Muscle of arm (tissue), 12 donors: ENCODE results near the gene PFKFB1. TPM values are rescaled to one million over a fixed set of nuclear protein-coding genes. Genes with fewer than 3 reads are reported as not detected.
"Not testable (repeated sequence)": the region's sequence is repeated elsewhere in the genome, so short reads cannot be mapped to it uniquely, and the experiment has no call there.

ENCODE experiments used
- DNase-seq: peaks from one replicate; pipeline ENCODE4 v3.0.0-alpha.2; 2013
- polyA plus RNA-seq, 12 donors: library from polyadenylated mRNA; unstranded; fragments of 120-200 nt; gene quantifications; one replicate each; pipeline ENCODE4 v1.2.1, GENCODE V29; 2013; ENCODE audit not compliant: insufficient read length in 12 of 12

PFKFB1 gene
- polyA plus RNA-seq, 12 donors = 0.27 to 1.5 (median 0.89) TPM; not detected in 2

- DNase-seq = no peak
Measured at GRCh38 chrX:54994668-54995351, 822 bp upstream of the PFKFB1 start.

- no peak for DNase-seq
Measured at GRCh38 chrX:54992911-54993622, 921 bp downstream of the PFKFB1 start.

GRCh38 chrX:54991706-54992105 lies 2.3 kb downstream of the PFKFB1 start:
- no peak for DNase-seq

DNA sequence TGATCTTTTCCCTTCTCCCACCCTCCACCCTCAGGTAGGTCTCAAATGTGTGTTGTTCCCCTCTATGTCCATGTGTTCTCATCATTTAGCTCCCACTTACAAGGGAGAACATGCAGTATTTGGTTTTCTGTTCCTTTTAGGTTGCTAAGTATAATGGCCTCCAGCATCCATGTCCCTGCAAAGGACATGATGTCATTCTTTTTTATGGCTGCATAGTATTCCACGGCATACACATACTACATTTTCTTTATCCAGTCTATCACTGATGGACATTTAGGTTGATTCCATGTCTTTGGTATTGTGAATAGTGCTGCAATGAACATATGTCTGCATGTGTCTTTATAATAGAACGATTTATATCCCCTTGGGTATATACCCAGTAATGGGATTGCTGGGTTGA lies 10.7 kb downstream of the PFKFB1 start:
- DNase-seq = not testable (repeated sequence)

GRCh38 chrX:54980334-54980733 lies 13.7 kb downstream of the PFKFB1 start:
- DNase-seq = no peak

GRCh38 chrX:54979432-54979831 lies 14.6 kb downstream of the PFKFB1 start:
- DNase-seq = no peak

DNA sequence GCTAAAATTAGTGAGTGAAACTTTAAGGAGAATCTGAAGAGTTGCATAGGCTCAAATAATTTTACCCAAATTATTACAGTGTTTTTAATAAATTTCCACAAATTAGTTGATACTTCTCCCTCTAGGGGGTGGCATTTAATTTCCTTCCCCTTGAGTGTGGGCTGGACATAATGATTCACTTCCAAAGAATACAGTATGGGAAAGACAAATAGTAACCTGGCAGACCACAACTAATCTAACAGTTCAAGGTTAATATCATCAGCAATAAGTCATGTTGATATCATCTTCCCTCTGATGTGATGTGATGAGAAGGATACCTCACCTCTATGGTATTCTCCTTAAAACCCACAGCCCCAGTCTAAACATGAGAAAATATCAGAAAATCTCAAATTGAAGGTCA lies 15.5 kb downstream of the PFKFB1 start:
- no peak for DNase-seq

DNA sequence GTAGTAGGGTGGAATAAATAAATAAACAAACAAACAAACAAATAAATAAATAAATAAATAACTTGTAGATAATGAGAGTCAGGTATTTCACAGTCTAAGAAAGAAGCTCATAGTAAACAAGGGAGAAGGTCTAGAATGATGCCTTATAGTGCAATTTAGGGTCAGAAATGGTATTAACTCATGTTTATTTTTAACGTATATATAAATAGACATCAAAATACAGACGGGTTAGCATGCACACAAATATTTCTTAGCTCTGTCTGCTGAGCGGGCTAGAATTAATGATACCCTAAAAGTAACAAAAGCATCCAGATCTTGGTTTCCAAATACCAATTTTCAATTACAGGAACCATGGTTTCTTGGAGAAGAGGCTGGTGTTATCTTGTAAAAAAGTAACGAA lies 16.6 kb downstream of the PFKFB1 start:
- DNase-seq = no peak

DNA sequence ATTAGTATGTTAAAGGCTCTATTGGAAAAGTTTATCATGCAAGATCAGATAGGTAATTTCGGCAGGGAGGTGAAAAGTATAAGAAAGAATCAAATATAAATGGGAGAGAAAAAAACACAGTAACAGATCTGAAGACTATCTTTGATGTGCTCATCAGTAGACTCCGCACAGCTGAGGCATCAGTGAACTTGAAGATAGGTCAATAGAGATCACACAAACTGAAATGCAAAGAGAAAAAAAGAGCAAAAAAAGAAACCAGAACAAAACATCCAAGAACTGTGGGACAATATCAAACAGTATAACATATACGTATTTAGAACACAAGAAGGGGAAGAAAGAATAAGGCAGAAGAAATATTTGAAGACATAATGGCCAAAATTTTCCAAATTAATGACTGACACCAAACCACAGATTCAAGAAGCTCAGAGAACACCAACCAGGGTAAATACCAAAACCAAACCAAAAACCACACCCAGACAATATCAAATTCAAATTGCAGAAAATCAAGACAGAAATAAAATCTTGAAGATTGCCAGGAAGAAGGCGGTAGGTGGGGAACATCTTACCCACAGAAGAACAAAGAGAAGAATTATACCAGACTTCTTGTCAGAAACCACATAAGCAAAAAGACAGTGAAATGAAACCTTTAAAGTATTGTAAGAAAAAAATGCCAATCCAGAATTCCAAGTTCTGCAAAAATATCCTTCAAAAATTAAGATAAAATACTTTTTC lies 29.1 kb downstream of the PFKFB1 start:
- DNase-seq = no peak

DNA sequence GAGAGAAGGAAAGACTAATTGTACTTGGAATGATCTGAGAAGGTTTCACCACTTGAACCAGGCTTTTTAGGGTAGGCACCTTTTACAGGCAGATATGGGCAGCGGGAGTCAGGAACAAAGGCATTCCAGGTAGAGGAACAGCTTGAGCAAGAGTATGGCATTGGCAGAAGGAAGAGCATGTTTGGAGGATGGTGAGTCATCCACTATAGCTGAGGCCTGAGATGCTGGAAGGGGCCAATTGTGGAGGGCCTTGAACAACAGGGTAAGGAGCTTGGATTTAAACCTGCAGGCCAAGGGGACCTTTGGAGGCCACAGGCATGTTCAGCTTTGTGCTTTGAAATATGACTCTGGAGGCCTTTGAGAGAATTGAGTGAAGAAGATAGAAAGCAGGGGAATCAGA lies 32.2 kb downstream of the PFKFB1 start:
- no peak for DNase-seq

DNA sequence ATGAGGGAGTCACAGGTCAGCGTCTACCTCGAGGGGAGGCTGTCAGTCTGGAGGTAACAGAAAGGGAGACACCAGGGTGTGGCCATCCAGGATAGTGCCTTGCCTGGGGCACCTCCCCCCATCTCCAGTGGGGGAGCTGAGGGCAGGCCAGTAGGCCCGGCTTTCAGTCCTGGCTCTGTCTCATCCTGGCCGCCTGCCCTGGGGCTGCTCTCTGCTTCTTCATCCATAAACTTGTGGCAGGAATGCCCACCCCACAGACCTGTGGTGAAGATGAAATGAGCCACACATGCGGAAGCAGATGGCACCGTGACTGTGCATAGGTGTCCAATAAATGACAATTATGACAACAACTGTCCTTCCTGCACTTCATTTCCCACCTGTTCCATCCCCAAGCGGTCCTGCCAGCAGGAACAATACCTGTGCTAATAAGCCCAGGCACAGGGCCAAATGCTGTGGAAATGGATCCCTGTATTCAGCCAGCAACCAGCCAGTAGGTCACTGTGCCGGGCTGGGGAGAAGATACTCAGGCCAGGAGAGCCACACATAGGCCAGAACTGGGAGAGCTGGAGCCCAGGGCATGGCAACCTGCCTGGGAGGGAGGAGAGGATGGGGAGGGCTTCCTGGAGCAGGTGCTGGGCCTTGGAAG lies 43.1 kb downstream of the PFKFB1 start:
- no peak for DNase-seq

GRCh38 chrX:54945224-54945623 lies 48.8 kb downstream of the PFKFB1 start:
- DNase-seq = no peak

- no peak for DNase-seq
Measured at GRCh38 chrX:54944816-54945215, 49.2 kb downstream of the PFKFB1 start.

GRCh38 chrX:54937416-54937815 lies 56.6 kb downstream of the PFKFB1 start:
- DNase-seq = no peak

- DNase-seq = no peak
Measured at GRCh38 chrX:54935306-54935705, 58.7 kb downstream of the PFKFB1 start.

GRCh38 chrX:54934890-54935289 lies 59.1 kb downstream of the PFKFB1 start:
- DNase-seq = no peak

DNA sequence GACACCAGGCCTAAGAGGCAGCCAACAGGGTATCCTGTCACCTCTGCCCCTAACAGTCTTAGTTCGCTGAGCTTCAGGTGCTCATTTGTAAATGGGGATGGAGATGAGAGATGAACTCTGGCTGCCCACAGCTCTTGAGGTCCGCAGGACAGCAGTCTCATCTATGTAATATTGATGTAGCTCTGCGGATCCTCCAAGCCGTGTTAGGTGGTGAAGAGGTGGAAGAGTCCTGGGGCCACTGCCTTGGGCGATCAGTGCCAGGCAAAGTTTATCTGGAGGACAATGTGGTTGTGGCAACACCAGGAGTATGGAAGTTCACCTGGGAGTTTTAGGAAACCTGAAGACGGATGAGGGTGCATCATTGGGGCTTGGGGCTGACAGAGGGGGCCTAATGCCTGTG lies 59.9 kb downstream of the PFKFB1 start:
- no peak for DNase-seq

DNA sequence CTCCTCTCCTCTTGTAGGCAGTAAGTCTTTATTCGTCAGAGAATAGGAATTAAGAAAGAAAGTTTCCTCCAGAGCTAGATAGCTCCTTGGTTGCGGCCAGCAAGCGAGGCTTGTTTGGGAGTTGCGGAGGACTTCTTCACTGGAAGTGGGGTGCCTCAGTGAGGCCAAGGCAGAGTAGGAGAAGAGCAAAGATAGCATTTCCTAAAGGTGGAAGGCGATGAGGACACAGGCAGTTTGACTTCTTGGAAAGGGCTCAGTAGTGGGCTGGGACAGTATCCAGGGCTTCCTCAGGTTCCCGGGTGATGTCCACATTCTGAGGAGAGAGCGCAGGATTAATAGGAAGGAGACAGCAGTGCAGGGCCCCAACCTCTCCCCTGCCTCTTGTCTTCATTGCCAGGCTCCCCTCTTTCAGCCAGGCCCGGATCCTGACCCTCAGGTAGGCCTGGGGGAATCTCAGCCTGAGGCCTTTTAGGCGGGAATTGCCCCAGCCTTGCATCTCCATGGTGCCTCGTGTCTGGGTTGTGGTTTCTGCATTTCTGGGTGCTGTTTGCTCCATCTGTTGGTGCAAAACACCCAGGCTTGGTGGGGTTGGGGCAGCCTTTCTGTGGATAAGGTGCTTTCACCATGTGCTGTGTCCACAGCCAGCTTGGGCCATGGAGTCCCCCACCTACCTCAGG lies 60.7 kb downstream of the PFKFB1 start:
- DNase-seq = no peak

GRCh38 chrX:54931107-54931506 lies 62.9 kb downstream of the PFKFB1 start:
- DNase-seq = no peak

DNA sequence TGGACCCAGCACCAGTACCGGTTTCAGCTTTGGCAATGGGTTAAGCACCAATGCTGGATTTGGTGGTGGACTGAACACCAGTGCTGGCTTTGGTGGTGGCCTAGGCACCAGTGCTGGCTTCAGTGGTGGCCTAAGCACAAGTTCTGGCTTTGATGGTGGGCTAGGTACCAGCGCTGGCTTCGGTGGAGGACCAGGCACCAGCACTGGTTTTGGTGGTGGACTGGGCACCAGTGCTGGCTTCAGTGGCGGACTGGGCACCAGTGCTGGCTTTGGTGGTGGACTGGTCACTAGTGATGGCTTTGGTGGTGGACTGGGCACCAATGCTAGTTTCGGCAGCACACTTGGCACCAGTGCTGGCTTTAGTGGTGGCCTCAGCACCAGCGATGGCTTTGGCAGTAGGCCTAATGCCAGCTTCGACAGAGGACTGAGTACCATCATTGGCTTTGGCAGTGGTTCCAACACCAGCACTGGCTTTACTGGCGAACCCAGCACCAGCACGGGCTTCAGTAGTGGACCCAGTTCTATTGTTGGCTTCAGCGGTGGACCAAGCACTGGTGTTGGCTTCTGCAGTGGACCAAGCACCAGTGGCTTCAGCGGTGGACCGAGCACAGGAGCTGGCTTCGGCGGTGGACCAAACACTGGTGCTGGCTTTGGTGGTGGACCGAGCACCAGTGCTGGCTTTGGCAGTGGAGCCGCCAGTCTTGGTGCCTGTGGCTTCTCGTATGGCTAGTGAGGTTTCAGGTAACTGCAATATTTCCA lies 63.5 kb downstream of the PFKFB1 start:
- no peak for DNase-seq

DNA sequence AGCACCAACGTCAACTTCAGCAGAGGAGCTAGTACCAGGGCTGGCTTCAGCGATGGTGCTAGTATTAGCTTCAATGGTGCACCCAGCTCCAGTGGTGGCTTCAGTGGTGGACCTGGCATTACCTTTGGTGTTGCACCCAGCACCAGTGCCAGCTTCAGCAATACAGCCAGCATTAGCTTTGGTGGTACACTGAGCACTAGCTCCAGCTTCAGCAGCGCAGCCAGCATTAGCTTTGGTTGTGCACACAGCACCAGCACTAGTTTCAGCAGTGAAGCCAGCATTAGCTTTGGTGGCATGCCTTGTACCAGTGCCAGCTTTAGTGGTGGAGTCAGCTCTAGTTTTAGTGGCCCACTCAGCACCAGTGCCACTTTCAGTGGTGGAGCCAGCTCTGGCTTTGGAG lies 65.1 kb downstream of the PFKFB1 start:
- DNase-seq = no peak
